GM12891 (cell line): ENCODE data around the gene GNG13.

Source experiments
- DNase-seq: peaks from one replicate; pipeline ENCODE4 v3.0.0; 2011; ENCODE audit warnings: low spot score; ENCODE audit not compliant: insufficient read length
- FAIRE-seq: peaks from 2 replicates; lab custom pipeline; 2011; peaks lifted over from hg19 to GRCh38; lab: Jason Lieb, UNC
- PAX5 ChIP-seq: IDR thresholded peaks from 2 replicates; pipeline ENCODE4 v1.6.1; 2011; ENCODE audit warnings: low read length, moderate library complexity, mild to moderate bottlenecking; ENCODE audit not compliant: insufficient read depth, severe bottlenecking
- POLR2A ChIP-seq: IDR thresholded peaks from 2 replicates; pipeline ENCODE4 v1.6.1; 2011; ENCODE audit warnings: low read depth, low read length, control low read depth
- POLR2AphosphoS5 ChIP-seq: IDR thresholded peaks from 2 replicates; pipeline ENCODE4 v1.6.1; 2011; ENCODE audit warnings: low read depth, low read length, control low read depth
- POU2F2 ChIP-seq: IDR thresholded peaks from 2 replicates; pipeline ENCODE4 v1.6.1; 2011; ENCODE audit warnings: low read depth, mild to moderate bottlenecking, control low read depth, low read length, moderate library complexity
- SPI1 ChIP-seq: IDR thresholded peaks from 2 replicates; pipeline ENCODE4 v1.6.1; 2011; ENCODE audit warnings: low read depth, low read length, control low read depth
- TAF1 ChIP-seq: IDR thresholded peaks from 2 replicates; pipeline ENCODE4 v1.6.1; 2011; ENCODE audit warnings: low read depth, low read length, control low read depth

Gene GNG13

DNA sequence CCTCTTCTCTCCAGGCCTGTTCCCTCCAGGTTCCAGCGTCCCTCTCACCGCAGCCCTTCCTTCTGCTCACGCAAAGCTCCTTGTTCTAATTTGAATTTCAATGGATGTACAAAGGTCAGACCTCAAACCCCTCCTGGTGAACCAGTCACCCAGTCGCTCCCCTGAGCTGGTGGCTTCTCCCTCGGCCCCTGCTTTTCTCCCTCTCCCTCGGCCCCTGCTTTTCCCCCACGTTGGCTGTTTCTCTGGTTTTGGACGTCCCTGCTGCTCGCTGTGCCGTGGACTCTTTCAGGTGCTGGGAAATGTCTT is 48.6 kb downstream of the GNG13 start:
- FAIRE-seq (no peak), DNase-seq (no peak)
- TF ChIP-seq SPI1 (no peak), TAF1 (no peak), PAX5 (no peak), POLR2A (no peak), POU2F2 (no peak)

DNA sequence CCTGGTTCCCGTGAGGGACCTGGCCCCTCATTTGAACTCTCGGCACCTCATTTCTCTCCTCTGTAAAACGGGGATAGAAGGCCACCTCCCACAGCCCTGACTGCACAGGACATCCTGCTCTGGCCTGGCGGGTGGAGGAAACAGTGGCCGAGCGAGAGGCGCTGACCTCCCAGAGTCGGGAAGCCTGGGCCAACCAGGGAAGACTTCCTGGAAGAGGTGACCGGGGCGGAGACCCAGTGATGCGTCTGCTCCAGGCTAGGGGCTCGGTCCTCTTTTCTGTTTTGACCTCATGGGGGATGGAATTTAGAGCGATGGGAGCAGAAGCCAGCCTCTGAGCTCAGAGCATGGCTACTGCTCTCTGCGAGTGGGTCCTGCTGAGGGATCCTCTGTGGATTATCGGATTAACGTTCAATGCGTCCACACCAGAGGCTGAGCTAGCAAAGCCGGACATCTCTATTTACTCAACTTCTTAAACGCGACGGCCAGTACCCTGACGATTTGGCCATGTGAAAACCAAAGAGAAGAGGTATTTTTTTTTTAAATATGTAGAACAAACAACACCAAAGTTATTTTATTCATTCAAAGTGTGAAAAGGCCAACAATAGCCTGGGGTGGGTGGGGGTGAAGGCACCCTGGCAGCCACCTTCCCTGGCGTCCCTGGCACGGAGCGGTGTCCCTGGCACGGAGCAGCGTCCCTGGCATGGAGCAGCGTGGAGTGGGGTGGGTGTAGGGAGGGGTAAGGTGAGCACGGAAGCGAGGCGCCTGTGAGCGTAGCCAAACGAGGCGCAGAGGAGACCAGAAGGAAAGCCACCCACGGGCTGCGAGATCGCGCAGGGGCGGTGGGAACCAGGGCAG is 49.2 kb downstream of the GNG13 start:
- DNase-seq (no peak), FAIRE-seq (no peak)
- TF ChIP-seq SPI1: no peak
- TF ChIP-seq TAF1: no peak
- TF ChIP-seq POU2F2: no peak
- TF ChIP-seq POLR2AphosphoS5: no peak
- TF ChIP-seq PAX5: no peak

DNA sequence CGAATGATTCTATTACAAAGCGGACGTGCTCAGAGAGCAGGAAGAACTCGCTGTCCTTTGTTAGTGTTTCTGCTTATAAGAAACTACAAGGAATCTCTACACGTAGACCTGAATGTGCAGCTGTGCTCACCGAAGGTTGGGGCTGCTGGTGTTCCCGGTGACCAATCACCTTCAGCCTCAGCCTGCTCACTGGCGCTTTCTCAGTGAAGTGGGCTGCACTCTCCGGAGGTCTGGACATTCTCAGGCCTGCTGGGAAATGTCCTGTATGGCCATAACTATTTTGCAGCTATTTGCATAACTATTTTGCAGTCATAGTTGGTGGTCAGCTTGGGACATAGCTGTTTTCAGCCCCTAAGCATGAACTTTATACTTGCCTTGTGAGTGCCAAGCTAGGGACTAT is 50.0 kb downstream of the GNG13 start:
- FAIRE-seq: no peak
- DNase-seq: no peak
- TF ChIP-seq POU2F2 (no peak), TAF1 (no peak), POLR2AphosphoS5 (no peak), POLR2A (no peak), SPI1 (no peak), PAX5 (no peak)

DNA sequence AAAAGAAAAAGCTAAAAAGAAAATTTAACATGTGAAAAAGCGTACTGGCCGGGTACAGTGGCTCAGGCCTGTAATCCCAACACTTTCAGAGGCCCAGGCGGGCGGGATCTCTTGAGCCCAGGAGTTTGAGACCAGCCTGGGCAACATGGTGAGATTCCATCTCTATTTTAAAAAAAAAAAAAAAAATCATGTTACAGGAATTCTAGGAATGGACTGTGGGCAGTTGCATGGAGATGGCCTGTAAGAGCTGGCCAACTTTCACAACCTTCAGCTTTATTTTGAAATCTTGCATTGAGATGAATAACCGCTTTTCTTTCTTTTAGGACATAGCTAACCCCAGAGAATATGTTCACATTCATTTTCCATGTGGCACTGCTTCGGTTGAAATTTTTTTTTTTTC is 51.5 kb downstream of the GNG13 start:
- TF ChIP-seq POLR2A (no peak), POLR2AphosphoS5 (no peak), SPI1 (no peak), POU2F2 (no peak), PAX5 (no peak), TAF1 (no peak)
- FAIRE-seq (no peak), DNase-seq (no peak)
